Neural progenitor cell (in vitro differentiated cells): ENCODE results near the gene EPHA5. TPM values are rescaled to one million over a fixed set of nuclear protein-coding genes. Genes with fewer than 3 reads are reported as not detected.

Experiments
- DNase-seq: peaks from one replicate; pipeline ENCODE4 v3.0.0-alpha.2; 2016; ENCODE audit warnings: low spot score
- H2AFZ ChIP-seq: fragments of 200-600 bp; sonication (generic); replicated peaks from 2 replicates; pipeline ENCODE4 v1.6.1; 2016; ENCODE audit warnings: antibody characterized with exemption
- H3F3A ChIP-seq: fragments of 200-600 bp; sonication (generic); 2 replicates; pipeline ENCODE4 v1.6.1; 2016; ENCODE audit warnings: antibody characterized with exemption, low read depth
- H3K27ac ChIP-seq: fragments of 200-600 bp; sonication (generic); 2 replicates; pipeline ENCODE4 v1.5.1; 2016; ENCODE audit warnings: mild to moderate bottlenecking
- H3K27me3 ChIP-seq: fragments of 200-600 bp; sonication (generic); 2 replicates; pipeline ENCODE4 v1.6.1; 2016; ENCODE audit warnings: mild to moderate bottlenecking, moderate library complexity
- H3K36me3 ChIP-seq: fragments of 200-600 bp; sonication (generic); 2 replicates; pipeline ENCODE4 v1.5.1; 2016
- H3K4me1 ChIP-seq: fragments of 200-600 bp; sonication (generic); 2 replicates; pipeline ENCODE4 v1.6.1; 2016; ENCODE audit warnings: mixed run types
- H3K4me2 ChIP-seq: fragments of 200-600 bp; sonication (generic); 2 replicates; pipeline ENCODE4 v1.6.1; 2016
- H3K4me3 ChIP-seq: fragments of 200-600 bp; sonication (generic); 2 replicates; pipeline ENCODE4 v1.5.1; 2016
- H3K79me2 ChIP-seq: fragments of 200-600 bp; sonication (generic); 2 replicates; pipeline ENCODE4 v1.6.1; 2016; ENCODE audit warnings: low read depth
- H3K9ac ChIP-seq: fragments of 200-600 bp; sonication (generic); 2 replicates; pipeline ENCODE4 v1.6.1; 2016
- H3K9me3 ChIP-seq: fragments of 200-600 bp; sonication (generic); 2 replicates; pipeline ENCODE4 v1.5.1; 2016; ENCODE audit warnings: low read depth
- H4K20me1 ChIP-seq: fragments of 200-600 bp; sonication (generic); 2 replicates; pipeline ENCODE4 v1.6.1; 2016; ENCODE audit warnings: low read depth
- H3K27ac Mint-ChIP-seq: 3 replicates; pipeline ENCODE4 v1.8.0; 2021; ENCODE audit warnings: mixed read lengths
- H3K27me3 Mint-ChIP-seq: 2 replicates; pipeline ENCODE4 v1.8.0; 2022; ENCODE audit warnings: low read depth, mild to moderate bottlenecking, inconsistent platforms, moderate library complexity, mixed read lengths; ENCODE audit not compliant: insufficient read depth
- H3K36me3 Mint-ChIP-seq: 3 replicates; pipeline ENCODE4 v1.8.0; 2021; ENCODE audit warnings: mixed read lengths
- H3K4me1 Mint-ChIP-seq: 3 replicates; pipeline ENCODE4 v1.8.0; 2021; ENCODE audit warnings: mixed read lengths
- H3K4me3 Mint-ChIP-seq: 3 replicates; pipeline ENCODE4 v1.8.0; 2021; ENCODE audit warnings: mild to moderate bottlenecking, moderate library complexity, mixed read lengths
- H3K9me3 Mint-ChIP-seq: 3 replicates; pipeline ENCODE4 v1.8.0; 2020; ENCODE audit warnings: mixed read lengths
- CTCF ChIP-seq: fragments of 200-600 bp; sonication (generic); IDR thresholded peaks from 2 replicates; pipeline ENCODE4 v1.5.1; 2017; ENCODE audit warnings: antibody characterized with exemption, mild to moderate bottlenecking
- EZH2 ChIP-seq: fragments of 200-600 bp; sonication (generic); IDR thresholded peaks from 2 replicates; pipeline ENCODE4 v1.6.1; 2017; ENCODE audit warnings: antibody characterized with exemption, mild to moderate bottlenecking, moderate library complexity
- EZH2phosphoT487 ChIP-seq: fragments of 200-600 bp; sonication (generic); IDR thresholded peaks from 2 replicates; pipeline ENCODE4 v1.6.1; 2017; ENCODE audit warnings: antibody characterized with exemption
- total RNA-seq: library from RNA; depleted of rRNA; stranded (reverse); fragments of >200 nt; gene quantifications from 2 replicates; pipeline ENCODE4 v1.2.3, GENCODE V29; 2015; ENCODE audit warnings: low replicate concordance

The EPHA5 gene
- total RNA-seq, 1 donor from 2014 or later: not detected

- Mint-ChIP-seq H3K36me3 (no peaks in the 10 kb centered on the region), H3K4me3 (no peak overlapping the region), H3K4me1 (peaks cover 2% of the 10 kb centered on the region), H3K9me3 (no peaks in the 10 kb centered on the region), H3K27me3 (peaks cover 2% of the 10 kb centered on the region), H3K27ac (no peak overlapping the region)
- Histone ChIP-seq H3K4me1 (no peaks in the 10 kb centered on the region), H3K4me2 (no peak overlapping the region), H3K9ac (no peak overlapping the region), H3K4me3 (no peak overlapping the region), H4K20me1 (no peaks in the 10 kb centered on the region), H3F3A (no peaks in the 10 kb centered on the region), H2AFZ (no peak overlapping the region), H3K36me3 (no peaks in the 10 kb centered on the region), H3K79me2 (no peaks in the 10 kb centered on the region), H3K27me3 (no peaks in the 10 kb centered on the region), H3K9me3 (no peaks in the 10 kb centered on the region), H3K27ac (no peak overlapping the region)
- no peak for TF ChIP-seq EZH2phosphoT487
- no peak for TF ChIP-seq EZH2
- no peak for TF ChIP-seq CTCF
- no peak for DNase-seq
Observed at GRCh38 chr4:65696436-65696835, 26.1 kb upstream of the EPHA5 start.

- Histone ChIP-seq H3F3A (peaks cover 15% of the 10 kb centered on the region), H3K9ac (no peak overlapping the region), H3K4me1 (peaks cover 17% of the 10 kb centered on the region), H3K4me3 (peak overlapping the region; percentile 56), H2AFZ (no peak overlapping the region), H4K20me1 (peaks cover 15% of the 10 kb centered on the region), H3K27me3 (peaks cover 83% of the 10 kb centered on the region), H3K9me3 (no peaks in the 10 kb centered on the region), H3K27ac (no peak overlapping the region), H3K79me2 (no peaks in the 10 kb centered on the region), H3K36me3 (no peaks in the 10 kb centered on the region), H3K4me2 (no peak overlapping the region)
- H3K36me3 Mint-ChIP-seq: no peaks in the 10 kb centered on the region
- H3K27me3 Mint-ChIP-seq: peaks cover 43% of the 10 kb centered on the region
- H3K9me3 Mint-ChIP-seq: no peaks in the 10 kb centered on the region
- TF ChIP-seq CTCF (no peak), EZH2phosphoT487 (no peak), EZH2 (no peak)
- no peak overlapping the region for H3K27ac Mint-ChIP-seq
- H3K4me1 Mint-ChIP-seq: peaks cover 19% of the 10 kb centered on the region
- DNase-seq: no peak
- peak overlapping the region; percentile 88 for H3K4me3 Mint-ChIP-seq
Observed at GRCh38 chr4:65671372-65671771, 1.1 kb upstream of the EPHA5 start.

DNA sequence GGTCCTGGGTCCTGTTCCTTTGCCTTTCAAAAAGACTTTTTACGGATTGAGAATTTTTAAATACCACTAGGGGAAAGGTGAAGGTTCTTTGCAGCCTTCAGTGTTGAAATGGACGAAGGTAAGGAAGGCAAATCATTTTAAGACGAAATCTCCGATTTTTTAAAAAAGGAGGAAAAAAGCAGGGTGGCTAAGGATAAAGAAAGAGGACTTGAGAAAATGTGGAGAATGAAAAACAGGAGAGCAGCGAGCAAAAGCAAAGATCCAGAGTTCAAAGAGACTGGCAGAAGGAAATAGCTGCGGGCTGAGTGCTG lies 314 bp downstream of the EPHA5 start:
- DNase-seq: no peak
- Histone ChIP-seq H3K27ac (no peak overlapping the region), H4K20me1 (peaks cover 15% of the 10 kb centered on the region), H3K79me2 (no peaks in the 10 kb centered on the region), H2AFZ (peak overlapping the region; percentile 80), H3K9me3 (no peaks in the 10 kb centered on the region), H3K4me2 (peak overlapping the region; percentile 93), H3K4me1 (peaks cover 27% of the 10 kb centered on the region), H3K9ac (no peak overlapping the region), H3K27me3 (peaks cover 91% of the 10 kb centered on the region), H3K36me3 (no peaks in the 10 kb centered on the region), H3K4me3 (peak overlapping the region; percentile 56), H3F3A (peaks cover 15% of the 10 kb centered on the region)
- Mint-ChIP-seq H3K4me3 (peak overlapping the region; percentile 88), H3K36me3 (no peaks in the 10 kb centered on the region), H3K27ac (no peak overlapping the region), H3K27me3 (peaks cover 43% of the 10 kb centered on the region), H3K4me1 (peaks cover 26% of the 10 kb centered on the region), H3K9me3 (no peaks in the 10 kb centered on the region)
- TF ChIP-seq EZH2phosphoT487 (peak; percentile 11), EZH2 (peak; percentile 14), CTCF (no peak)
